Coronary artery (tissue), 2 donors: ENCODE data around the gene ATP13A1.
"Not testable (repeated sequence)": the region's sequence is repeated elsewhere in the genome, so short reads cannot be mapped to it uniquely, and the experiment has no call there.

Experiments
- DNase-seq: peaks from one replicate; pipeline ENCODE4 v3.0.0-alpha.2; 2017; ENCODE audit warnings: low spot score
- H3K27ac ChIP-seq, 2 donors: fragments of 200-600 bp; sonication (generic); one replicate each; pipeline ENCODE4 v1.5.1; 2016 to 2019
- H3K4me3 ChIP-seq: fragments of 200-600 bp; sonication (generic); 2 replicates; pipeline ENCODE4 v1.5.1; 2016; ENCODE audit warnings: mild to moderate bottlenecking, moderate library complexity
- CTCF ChIP-seq: fragments of 200-600 bp; sonication (generic); IDR thresholded peaks from one replicate; pipeline ENCODE4 v1.5.1; 2019; ENCODE audit warnings: antibody characterized with exemption

The ATP13A1 gene

GRCh38 chr19:19663256-19664120 lies at the start of gene ATP13A1:
ATP13A1 (minus strand) TSS chr19:19663676; CDS start chr19:19663666, 10 bp downstream.
- TF ChIP-seq CTCF: no peak
- peak; percentile 98 for DNase-seq
- H3K4me3 ChIP-seq: peak within 1 kb of the TSS; percentile 98
- peak within 1 kb of the TSS; percentile 80 to 93 for H3K27ac ChIP-seq

- DNase-seq: no peak
- no peak overlapping the region for H3K27ac ChIP-seq
- no peak for TF ChIP-seq CTCF
- peak overlapping the region; percentile 23 for H3K4me3 ChIP-seq
These were observed 48.7 kb upstream of the ATP13A1 start for GRCh38 chr19:19711934-19712828.

DNA sequence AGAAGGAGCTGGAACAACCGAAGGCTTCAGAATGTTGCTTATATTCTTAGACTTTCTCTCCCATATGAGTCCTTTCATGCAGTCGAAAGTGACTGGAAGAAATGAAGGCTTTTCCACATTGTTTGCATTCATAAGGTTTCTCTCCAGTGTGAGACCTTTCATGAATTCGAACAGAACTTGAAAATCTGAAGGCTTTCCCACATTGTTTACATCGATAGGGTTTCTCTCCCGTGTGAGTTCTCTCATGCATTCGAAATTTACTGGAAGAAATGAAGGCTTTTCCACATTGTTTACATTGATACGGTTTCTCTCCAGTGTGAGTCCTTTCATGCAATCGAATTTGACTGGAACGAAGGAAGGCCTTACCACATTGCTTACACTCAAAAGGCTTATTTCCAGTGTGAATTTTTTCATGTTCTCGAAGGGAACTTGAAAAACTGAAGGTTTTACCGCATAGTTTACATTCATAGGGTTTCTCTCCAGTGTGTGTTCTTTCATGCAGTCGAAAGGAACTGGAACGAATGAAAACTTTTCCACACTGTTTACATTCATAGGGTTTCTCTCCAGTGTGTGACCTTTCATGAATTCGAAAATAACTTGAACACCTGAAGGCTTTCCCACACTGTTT lies 47.9 kb upstream of the ATP13A1 start:
- Histone ChIP-seq H3K4me3 (peak overlapping the region; percentile 23), H3K27ac (no peak overlapping the region)
- TF ChIP-seq CTCF: no peak
- DNase-seq: no peak

DNA sequence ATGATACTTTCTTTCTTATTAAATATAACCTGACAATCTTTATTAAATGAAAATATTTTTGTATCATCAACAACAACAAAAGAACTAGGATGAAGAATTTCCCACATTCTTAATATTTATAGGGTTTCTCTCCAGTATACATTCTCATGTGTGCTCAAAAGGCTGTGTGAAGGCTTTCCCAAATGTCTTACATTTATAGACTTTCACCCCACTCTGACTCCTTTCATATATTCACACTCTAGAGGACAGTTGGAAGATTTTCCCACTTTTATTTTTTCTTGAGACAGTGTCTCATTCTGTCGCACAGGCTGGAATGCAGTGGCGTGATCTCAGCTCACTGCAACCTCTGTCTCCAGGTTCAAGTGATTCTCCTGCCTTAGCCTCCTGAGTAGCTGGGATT lies 47.0 kb upstream of the ATP13A1 start:
- no peak for TF ChIP-seq CTCF
- DNase-seq: no peak
- Histone ChIP-seq H3K27ac (no peak overlapping the region), H3K4me3 (no peak overlapping the region)

GRCh38 chr19:19704836-19705235 lies 41.4 kb upstream of the ATP13A1 start:
- Histone ChIP-seq H3K27ac (no peak overlapping the region), H3K4me3 (no peak overlapping the region)
- DNase-seq: no peak
- TF ChIP-seq CTCF: no peak

GRCh38 chr19:19700493-19700892 lies 37.0 kb upstream of the ATP13A1 start:
- H3K4me3 ChIP-seq, DNase-seq, H3K27ac ChIP-seq: not testable (repeated sequence)

DNA sequence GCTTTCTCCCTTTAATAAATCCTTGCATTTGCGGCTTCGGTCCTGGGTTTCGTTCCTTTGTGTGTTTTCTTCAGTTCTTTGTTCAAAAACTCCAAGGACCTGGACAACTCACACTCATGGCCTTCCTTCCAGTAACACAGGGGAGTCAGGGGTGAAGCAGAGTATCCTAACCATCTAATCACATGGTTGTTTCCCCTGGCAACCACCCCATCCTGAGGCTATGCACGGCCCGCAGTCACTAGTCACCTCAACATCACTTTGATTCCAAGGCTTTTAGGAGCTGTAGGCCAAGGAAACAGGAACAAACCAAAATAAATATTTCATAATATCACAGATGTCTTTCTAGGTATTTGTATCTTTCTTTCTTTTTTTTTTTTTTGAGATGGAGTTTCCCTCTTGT lies 34.1 kb upstream of the ATP13A1 start:
- Histone ChIP-seq H3K4me3 (no peak overlapping the region), H3K27ac (no peak overlapping the region)
- DNase-seq: no peak
- TF ChIP-seq CTCF: no peak
